CD4-positive, alpha-beta T cell treated with Interleukin-10 for 1 hour (primary cell): ENCODE measurements around the gene KIF5B.
"Not testable (repeated sequence)": the region's sequence is repeated elsewhere in the genome, so short reads cannot be mapped to it uniquely, and the experiment has no call there.

ENCODE experiments used
- DNase-seq: peaks from one replicate; pipeline ENCODE4 v3.0.0-alpha.2; 2020

The KIF5B gene

GRCh38 chr10:32004161-32004591 lies 52.0 kb downstream of the KIF5B start:
- no peak for DNase-seq

GRCh38 chr10:32002531-32002930 lies 53.7 kb downstream of the KIF5B start:
- DNase-seq, result no peak

- no peak for DNase-seq
These were observed 55.3 kb downstream of the KIF5B start for GRCh38 chr10:32000937-32001336.

- no peak for DNase-seq
These were observed 56.4 kb downstream of the KIF5B start for GRCh38 chr10:31999836-32000235.

GRCh38 chr10:31999070-31999660 lies 57.1 kb downstream of the KIF5B start:
- DNase-seq, result no peak

GRCh38 chr10:31994926-31995325 lies 61.3 kb downstream of the KIF5B start:
- DNase-seq, result no peak

GRCh38 chr10:31990937-31991336 lies 65.3 kb downstream of the KIF5B start:
- no peak for DNase-seq

GRCh38 chr10:31987786-31988185 lies 68.4 kb downstream of the KIF5B start:
- DNase-seq, result not testable (repeated sequence)

- DNase-seq, result no peak
These were observed 74.1 kb downstream of the KIF5B start for GRCh38 chr10:31982111-31982510.

GRCh38 chr10:31980471-31980870 lies 75.8 kb downstream of the KIF5B start:
- DNase-seq, result no peak

GRCh38 chr10:31979071-31979470 lies 77.2 kb downstream of the KIF5B start:
- not testable (repeated sequence) for DNase-seq

GRCh38 chr10:31978156-31978483 lies 78.1 kb downstream of the KIF5B start:
- no peak for DNase-seq

- DNase-seq, result peak; percentile 6
These were observed 78.6 kb downstream of the KIF5B start for GRCh38 chr10:31977440-31978155.

GRCh38 chr10:31975157-31975765 lies 81.0 kb downstream of the KIF5B start:
- DNase-seq, result no peak

GRCh38 chr10:31974434-31975124 lies 81.6 kb downstream of the KIF5B start:
- DNase-seq, result no peak

GRCh38 chr10:31972519-31973041 lies 83.6 kb downstream of the KIF5B start:
- no peak for DNase-seq

GRCh38 chr10:31969847-31970246 lies 86.4 kb downstream of the KIF5B start:
- DNase-seq, result not testable (repeated sequence)

GRCh38 chr10:31963589-31963980 lies 92.6 kb downstream of the KIF5B start:
- DNase-seq, result no peak

- no peak for DNase-seq
These were observed 93.2 kb downstream of the KIF5B start for GRCh38 chr10:31962826-31963588.

- no peak for DNase-seq
These were observed 94.7 kb downstream of the KIF5B start for GRCh38 chr10:31961277-31962074.

- no peak for DNase-seq
These were observed 96.6 kb downstream of the KIF5B start for GRCh38 chr10:31959461-31960173.
